Keratinocyte (primary cell): ENCODE data around the gene NSUN2. TPM values are rescaled to one million over a fixed set of nuclear protein-coding genes. Genes with fewer than 3 reads are reported as not detected.

ENCODE experiments used
- DNase-seq: peaks from one replicate; pipeline ENCODE4 v3.0.0-alpha.2; 2011; ENCODE audit warnings: low read depth, missing footprints, low spot score
- FAIRE-seq: peaks from 2 replicates; lab custom pipeline; 2011; peaks lifted over from hg19 to GRCh38; lab: Jason Lieb, UNC
- H2AFZ ChIP-seq: 2 replicates; pipeline ENCODE4 v1.6.0; 2012; ENCODE audit warnings: low read length, control low read depth, inconsistent platforms; ENCODE audit not compliant: control insufficient read depth
- H3K27ac ChIP-seq: 2 replicates; pipeline ENCODE4 v1.5.1; 2011; ENCODE audit warnings: low read length; ENCODE audit not compliant: control insufficient read depth, insufficient read depth
- H3K27me3 ChIP-seq: 3 replicates; pipeline ENCODE4 v1.6.0; 2011; ENCODE audit warnings: low read length; ENCODE audit not compliant: control insufficient read depth, insufficient read depth; ENCODE audit errors: extremely low read depth
- H3K36me3 ChIP-seq, 2 experiments: 2 replicates in 1 of 2; 3 replicates in 1 of 2; pipeline ENCODE4 v1.5.1; 2011; ENCODE audit warnings: low read length in 2 of 2, mild to moderate bottlenecking in 1 of 2; ENCODE audit not compliant: control insufficient read depth in 2 of 2, insufficient read depth in 2 of 2; ENCODE audit errors: extremely low read depth in 1 of 2
- H3K4me1 ChIP-seq: 3 replicates; pipeline ENCODE4 v1.5.1; 2011; ENCODE audit warnings: low read length; ENCODE audit not compliant: control insufficient read depth, insufficient read depth; ENCODE audit errors: extremely low read depth
- H3K4me2 ChIP-seq: 3 replicates; pipeline ENCODE4 v1.6.0; 2011; ENCODE audit warnings: low read depth, low read length; ENCODE audit not compliant: control insufficient read depth, insufficient read depth; ENCODE audit errors: extremely low read depth
- H3K4me3 ChIP-seq, 3 experiments: fragments of 200-600 bp in 1 of 3; sonication (generic) in 1 of 3; 2 replicates in 2 of 3; 3 replicates in 1 of 3; pipeline ENCODE4 v1.5.1; 2011 to 2016; ENCODE audit warnings: low read length in 3 of 3, mild to moderate bottlenecking in 3 of 3, control low read depth in 2 of 3, inconsistent platforms in 1 of 3, low read depth in 1 of 3, mixed read lengths in 1 of 3, mixed run types in 1 of 3, moderate library complexity in 1 of 3; ENCODE audit not compliant: control insufficient read depth in 2 of 3, insufficient read depth in 2 of 3; ENCODE audit errors: extremely low read depth in 1 of 3
- H3K79me2 ChIP-seq: 2 replicates; pipeline ENCODE4 v1.6.0; 2012; ENCODE audit warnings: low read length; ENCODE audit not compliant: control insufficient read depth, insufficient read depth
- H3K9ac ChIP-seq: 3 replicates; pipeline ENCODE4 v1.6.0; 2011; ENCODE audit warnings: low read length; ENCODE audit not compliant: control insufficient read depth, insufficient read depth; ENCODE audit errors: extremely low read depth
- H3K9me1 ChIP-seq: 3 replicates; pipeline ENCODE4 v1.6.0; 2011; ENCODE audit warnings: low read length; ENCODE audit not compliant: control insufficient read depth, insufficient read depth; ENCODE audit errors: extremely low read depth
- H3K9me3 ChIP-seq: 2 replicates; pipeline ENCODE4 v1.5.1; 2012; ENCODE audit warnings: low read depth, low read length; ENCODE audit not compliant: control insufficient read depth
- H4K20me1 ChIP-seq: 3 replicates; pipeline ENCODE4 v1.6.0; 2011; ENCODE audit warnings: low read length; ENCODE audit not compliant: control insufficient read depth, insufficient read depth; ENCODE audit errors: extremely low read depth
- CTCF ChIP-seq, 3 experiments: IDR thresholded peaks in 1 of 3; conservative IDR thresholded peaks in 1 of 3; optimal IDR thresholded peaks in 1 of 3; 2 replicates in 2 of 3; 3 replicates in 1 of 3; pipeline versions ENCODE3 to v1.5.1; 2011; ENCODE audit warnings: low read length in 3 of 3, mild to moderate bottlenecking in 3 of 3, moderate library complexity in 2 of 3, control low read depth in 1 of 3, inconsistent platforms in 1 of 3; ENCODE audit not compliant: insufficient read depth in 2 of 3; ENCODE audit errors: extremely low read depth in 1 of 3
- EZH2 ChIP-seq: IDR thresholded peaks from one replicate; pipeline ENCODE4 v1.6.1; 2012; ENCODE audit warnings: inconsistent platforms, mild to moderate bottlenecking, low read length, moderate library complexity
- dilution Hi-C: fragments of 300-500 bp; cut with MboI; formaldehyde crosslinking; loops from one replicate; pipeline ENCODE4 v1.7.0; 2020; ENCODE audit warnings: low sequenced_read_pairs; ENCODE audit not compliant: extremely low pct_ligation_motif_present
- polyA plus RNA-seq, 5 experiments: library from polyadenylated mRNA; depleted of rRNA in 3 of 5; stranded (reverse) in 3 of 5; stranded (forward) in 1 of 5; unstranded in 1 of 5; fragments of >200 nt; gene quantifications; 1 replicate in 1 of 5; 2 replicates in 3 of 5; 3 replicates in 1 of 5; pipeline versions ENCODE4 v1.2.1 to v1.2.3, GENCODE V29; 2011 to 2012; ENCODE audit warnings: missing spikeins in 2 of 5, low read depth in 1 of 5, low replicate concordance in 1 of 5

Gene NSUN2
- polyA plus RNA-seq, 1 donor (not counting 4 experiments of a cell fraction or from before 2014, with no cell fraction given), result 91.2 TPM

GRCh38 chr5:6675784-6676491 is 43.1 kb upstream of the NSUN2 start:
- no peak for TF ChIP-seq EZH2
- peak; percentile 7 to 30 (median 12) for TF ChIP-seq CTCF (optimal IDR thresholded peaks at IDR 0.05 in 1 of 3, IDR thresholded peaks at IDR 0.05 in 1 of 3, conservative IDR thresholded peaks at IDR 0.05 in 1 of 3; ENCODE audit: extremely low read depth in 1 of 3, insufficient read depth in 2 of 3, low read length in 3 of 3)
- Histone ChIP-seq H3K9ac (no peak overlapping the region), H3K27me3 (no peaks in the 10 kb centered on the region), H3K4me1 (peaks cover 12% of the 10 kb centered on the region), H2AFZ (no peak overlapping the region), H3K79me2 (no peaks in the 10 kb centered on the region), H3K9me3 (no peaks in the 10 kb centered on the region), H3K4me2 (no peak overlapping the region), H3K36me3 (peaks cover 0 to 4% of the 10 kb centered on the region in 2 experiments), H3K4me3 (no peak overlapping the region), H3K27ac (no peak overlapping the region), H3K9me1 (no peaks in the 10 kb centered on the region), H4K20me1 (no peaks in the 10 kb centered on the region)
- FAIRE-seq (no peak), DNase-seq (no peak)
- dilution Hi-C loops, result no loop called here

- H2AFZ ChIP-seq, result no peak overlapping the region
- TF ChIP-seq EZH2 (no peak), CTCF (optimal IDR thresholded peaks at IDR 0.05 in 1 of 3, IDR thresholded peaks at IDR 0.05 in 1 of 3, conservative IDR thresholded peaks at IDR 0.05 in 1 of 3; ENCODE audit: extremely low read depth in 1 of 3, insufficient read depth in 2 of 3, low read length in 3 of 3) (no peak)
- peaks cover 4 to 8% of the 10 kb centered on the region in 2 experiments for H3K36me3 ChIP-seq
- H3K4me1 ChIP-seq, result peaks cover 12% of the 10 kb centered on the region
- H3K9me3 ChIP-seq, result no peaks in the 10 kb centered on the region
- no peak overlapping the region for H3K4me3 ChIP-seq
- dilution Hi-C loops, result no loop called here
- no peak overlapping the region for H3K27ac ChIP-seq
- H4K20me1 ChIP-seq, result no peaks in the 10 kb centered on the region
- H3K4me2 ChIP-seq, result no peak overlapping the region
- DNase-seq (no peak), FAIRE-seq (no peak)
- no peaks in the 10 kb centered on the region for H3K79me2 ChIP-seq
- H3K9me1 ChIP-seq, result no peaks in the 10 kb centered on the region
- no peak overlapping the region for H3K9ac ChIP-seq
- no peaks in the 10 kb centered on the region for H3K27me3 ChIP-seq
Measured at GRCh38 chr5:6674886-6675285, 42.0 kb upstream of the NSUN2 start.
